Measurements from ENCODE around the gene SNHG17.

DNA sequence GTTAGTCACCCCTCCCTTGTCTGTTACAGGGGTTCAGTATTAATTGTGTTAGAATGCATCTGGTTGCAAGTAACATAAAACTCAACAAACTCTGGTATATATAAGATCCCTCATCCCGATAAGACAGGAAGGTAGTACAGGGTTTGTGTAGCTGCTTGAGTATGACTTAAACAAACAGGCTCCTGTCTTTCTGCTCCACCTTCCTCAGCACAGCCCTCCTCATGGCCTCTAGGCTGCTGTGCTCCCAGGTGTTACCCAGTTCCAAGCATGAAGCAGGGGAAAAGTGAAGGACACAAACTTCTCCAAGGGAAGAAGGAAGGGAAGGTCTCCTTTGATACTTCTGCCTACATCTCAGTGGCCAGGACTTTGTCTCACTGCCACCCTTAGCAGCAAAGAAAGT is 36.1 kb upstream of the SNHG17 start:
- TF ChIP-seq, protein P1, sequence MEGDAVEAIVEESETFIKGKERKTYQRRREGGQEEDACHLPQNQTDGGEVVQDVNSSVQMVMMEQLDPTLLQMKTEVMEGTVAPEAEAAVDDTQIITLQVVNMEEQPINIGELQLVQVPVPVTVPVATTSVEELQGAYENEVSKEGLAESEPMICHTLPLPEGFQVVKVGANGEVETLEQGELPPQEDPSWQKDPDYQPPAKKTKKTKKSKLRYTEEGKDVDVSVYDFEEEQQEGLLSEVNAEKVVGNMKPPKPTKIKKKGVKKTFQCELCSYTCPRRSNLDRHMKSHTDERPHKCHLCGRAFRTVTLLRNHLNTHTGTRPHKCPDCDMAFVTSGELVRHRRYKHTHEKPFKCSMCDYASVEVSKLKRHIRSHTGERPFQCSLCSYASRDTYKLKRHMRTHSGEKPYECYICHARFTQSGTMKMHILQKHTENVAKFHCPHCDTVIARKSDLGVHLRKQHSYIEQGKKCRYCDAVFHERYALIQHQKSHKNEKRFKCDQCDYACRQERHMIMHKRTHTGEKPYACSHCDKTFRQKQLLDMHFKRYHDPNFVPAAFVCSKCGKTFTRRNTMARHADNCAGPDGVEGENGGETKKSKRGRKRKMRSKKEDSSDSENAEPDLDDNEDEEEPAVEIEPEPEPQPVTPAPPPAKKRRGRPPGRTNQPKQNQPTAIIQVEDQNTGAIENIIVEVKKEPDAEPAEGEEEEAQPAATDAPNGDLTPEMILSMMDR (IDR thresholded peaks at IDR 0.05), result no peak
- TF ChIP-seq POLR2A (IDR thresholded peaks at IDR 0.05), result no peak
